Measurements from ENCODE around the gene RBP2.

Gene RBP2

GRCh38 chr3:139439278-139439677, 37.0 kb downstream of the RBP2 start:
- no peak overlapping the region for H3K4me3 ChIP-seq (ENCODE audit: low read depth, low read length)
- no peak overlapping the region for H3K9ac ChIP-seq (ENCODE audit: low read depth, low read length)
- H3K27me3 ChIP-seq (ENCODE audit: control insufficient read depth, insufficient read depth, low read length), result no peaks in the 10 kb centered on the region
- H3K4me1 ChIP-seq (ENCODE audit: control insufficient read depth, insufficient read depth, low read length), result no peaks in the 10 kb centered on the region
- no peaks in the 10 kb centered on the region for H3K9me3 ChIP-seq (ENCODE audit: control insufficient read depth, insufficient read depth, low read length)
- no peaks in the 10 kb centered on the region for H3K36me3 ChIP-seq (ENCODE audit: control insufficient read depth, insufficient read depth, low read length)

GRCh38 chr3:139434764-139435307, 41.5 kb downstream of the RBP2 start:
- Histone ChIP-seq H3K4me1 (ENCODE audit: control insufficient read depth, insufficient read depth, low read length) (peaks cover 4% of the 10 kb centered on the region), H3K9me3 (ENCODE audit: control insufficient read depth, insufficient read depth, low read length) (no peaks in the 10 kb centered on the region), H3K36me3 (ENCODE audit: control insufficient read depth, insufficient read depth, low read length) (no peaks in the 10 kb centered on the region)

GRCh38 chr3:139434228-139434627, 42.1 kb downstream of the RBP2 start:
- H3K4me3 ChIP-seq (ENCODE audit: low read depth, low read length), result no peak overlapping the region
- no peaks in the 10 kb centered on the region for H3K27me3 ChIP-seq (ENCODE audit: control insufficient read depth, insufficient read depth, low read length)
- no peaks in the 10 kb centered on the region for H3K9me3 ChIP-seq (ENCODE audit: control insufficient read depth, insufficient read depth, low read length)
- no peak overlapping the region for H3K9ac ChIP-seq (ENCODE audit: low read depth, low read length)
- H3K36me3 ChIP-seq (ENCODE audit: control insufficient read depth, insufficient read depth, low read length), result no peaks in the 10 kb centered on the region
- peaks cover 4% of the 10 kb centered on the region for H3K4me1 ChIP-seq (ENCODE audit: control insufficient read depth, insufficient read depth, low read length)

More at GRCh38 chr3:139434764-139435307, 41.5 kb downstream of the RBP2 start:
- Histone ChIP-seq H3K27me3 (ENCODE audit: control insufficient read depth, insufficient read depth, low read length) (no peaks in the 10 kb centered on the region), H3K9ac (ENCODE audit: low read depth, low read length) (no peak overlapping the region), H3K4me3 (ENCODE audit: low read depth, low read length) (no peak overlapping the region)

- Histone ChIP-seq H3K9me3 (ENCODE audit: control insufficient read depth, insufficient read depth, low read length) (no peaks in the 10 kb centered on the region), H3K4me1 (ENCODE audit: control insufficient read depth, insufficient read depth, low read length) (peaks cover 4% of the 10 kb centered on the region), H3K9ac (ENCODE audit: low read depth, low read length) (no peak overlapping the region), H3K27me3 (ENCODE audit: control insufficient read depth, insufficient read depth, low read length) (no peaks in the 10 kb centered on the region), H3K4me3 (ENCODE audit: low read depth, low read length) (no peak overlapping the region), H3K36me3 (ENCODE audit: control insufficient read depth, insufficient read depth, low read length) (no peaks in the 10 kb centered on the region)
Measured at GRCh38 chr3:139433089-139433488, 43.2 kb downstream of the RBP2 start.

- no peaks in the 10 kb centered on the region for H3K9me3 ChIP-seq (ENCODE audit: control insufficient read depth, insufficient read depth, low read length)
- no peak overlapping the region for H3K4me3 ChIP-seq (ENCODE audit: low read depth, low read length)
- H3K27me3 ChIP-seq (ENCODE audit: control insufficient read depth, insufficient read depth, low read length), result no peaks in the 10 kb centered on the region
- H3K9ac ChIP-seq (ENCODE audit: low read depth, low read length), result no peak overlapping the region
- H3K4me1 ChIP-seq (ENCODE audit: control insufficient read depth, insufficient read depth, low read length), result peaks cover 4% of the 10 kb centered on the region
- H3K36me3 ChIP-seq (ENCODE audit: control insufficient read depth, insufficient read depth, low read length), result no peaks in the 10 kb centered on the region
Measured at GRCh38 chr3:139430493-139430892, 45.8 kb downstream of the RBP2 start.

GRCh38 chr3:139427283-139428060, 48.8 kb downstream of the RBP2 start:
- no peaks in the 10 kb centered on the region for H3K36me3 ChIP-seq (ENCODE audit: control insufficient read depth, insufficient read depth, low read length)
- no peak overlapping the region for H3K9ac ChIP-seq (ENCODE audit: low read depth, low read length)
- no peaks in the 10 kb centered on the region for H3K9me3 ChIP-seq (ENCODE audit: control insufficient read depth, insufficient read depth, low read length)
- no peak overlapping the region for H3K4me3 ChIP-seq (ENCODE audit: low read depth, low read length)
- peaks cover 4% of the 10 kb centered on the region for H3K4me1 ChIP-seq (ENCODE audit: control insufficient read depth, insufficient read depth, low read length)
- H3K27me3 ChIP-seq (ENCODE audit: control insufficient read depth, insufficient read depth, low read length), result no peaks in the 10 kb centered on the region

- Histone ChIP-seq H3K36me3 (ENCODE audit: control insufficient read depth, insufficient read depth, low read length) (no peaks in the 10 kb centered on the region), H3K9me3 (ENCODE audit: control insufficient read depth, insufficient read depth, low read length) (no peaks in the 10 kb centered on the region), H3K27me3 (ENCODE audit: control insufficient read depth, insufficient read depth, low read length) (no peaks in the 10 kb centered on the region), H3K4me3 (ENCODE audit: low read depth, low read length) (no peak overlapping the region), H3K9ac (ENCODE audit: low read depth, low read length) (no peak overlapping the region), H3K4me1 (ENCODE audit: control insufficient read depth, insufficient read depth, low read length) (peaks cover 4% of the 10 kb centered on the region)
Measured at GRCh38 chr3:139425745-139426400, 50.4 kb downstream of the RBP2 start.

GRCh38 chr3:139423232-139423631, 53.1 kb downstream of the RBP2 start:
- Histone ChIP-seq H3K9ac (ENCODE audit: low read depth, low read length) (no peak overlapping the region), H3K36me3 (ENCODE audit: control insufficient read depth, insufficient read depth, low read length) (no peaks in the 10 kb centered on the region), H3K27me3 (ENCODE audit: control insufficient read depth, insufficient read depth, low read length) (no peaks in the 10 kb centered on the region), H3K4me1 (ENCODE audit: control insufficient read depth, insufficient read depth, low read length) (no peaks in the 10 kb centered on the region), H3K9me3 (ENCODE audit: control insufficient read depth, insufficient read depth, low read length) (no peaks in the 10 kb centered on the region), H3K4me3 (ENCODE audit: low read depth, low read length) (no peak overlapping the region)

- H3K27me3 ChIP-seq (ENCODE audit: control insufficient read depth, insufficient read depth, low read length), result no peaks in the 10 kb centered on the region
- no peaks in the 10 kb centered on the region for H3K9me3 ChIP-seq (ENCODE audit: control insufficient read depth, insufficient read depth, low read length)
- H3K36me3 ChIP-seq (ENCODE audit: control insufficient read depth, insufficient read depth, low read length), result no peaks in the 10 kb centered on the region
- H3K4me1 ChIP-seq (ENCODE audit: control insufficient read depth, insufficient read depth, low read length), result no peaks in the 10 kb centered on the region
- no peak overlapping the region for H3K4me3 ChIP-seq (ENCODE audit: low read depth, low read length)
- H3K9ac ChIP-seq (ENCODE audit: low read depth, low read length), result no peak overlapping the region
Measured at GRCh38 chr3:139421460-139421859, 54.9 kb downstream of the RBP2 start.

- H3K27me3 ChIP-seq (ENCODE audit: control insufficient read depth, insufficient read depth, low read length), result no peaks in the 10 kb centered on the region
- no peak overlapping the region for H3K4me3 ChIP-seq (ENCODE audit: low read depth, low read length)
- no peaks in the 10 kb centered on the region for H3K9me3 ChIP-seq (ENCODE audit: control insufficient read depth, insufficient read depth, low read length)
- H3K4me1 ChIP-seq (ENCODE audit: control insufficient read depth, insufficient read depth, low read length), result no peaks in the 10 kb centered on the region
- H3K9ac ChIP-seq (ENCODE audit: low read depth, low read length), result no peak overlapping the region
- no peaks in the 10 kb centered on the region for H3K36me3 ChIP-seq (ENCODE audit: control insufficient read depth, insufficient read depth, low read length)
Measured at GRCh38 chr3:139421040-139421439, 55.3 kb downstream of the RBP2 start.

GRCh38 chr3:139418144-139418543, 58.2 kb downstream of the RBP2 start:
- no peaks in the 10 kb centered on the region for H3K27me3 ChIP-seq (ENCODE audit: control insufficient read depth, insufficient read depth, low read length)
- no peaks in the 10 kb centered on the region for H3K9me3 ChIP-seq (ENCODE audit: control insufficient read depth, insufficient read depth, low read length)
- H3K4me3 ChIP-seq (ENCODE audit: low read depth, low read length), result no peak overlapping the region
- no peaks in the 10 kb centered on the region for H3K4me1 ChIP-seq (ENCODE audit: control insufficient read depth, insufficient read depth, low read length)
- no peaks in the 10 kb centered on the region for H3K36me3 ChIP-seq (ENCODE audit: control insufficient read depth, insufficient read depth, low read length)
- H3K9ac ChIP-seq (ENCODE audit: low read depth, low read length), result no peak overlapping the region

- H3K9me3 ChIP-seq (ENCODE audit: control insufficient read depth, insufficient read depth, low read length), result no peaks in the 10 kb centered on the region
- H3K9ac ChIP-seq (ENCODE audit: low read depth, low read length), result no peak overlapping the region
- no peaks in the 10 kb centered on the region for H3K36me3 ChIP-seq (ENCODE audit: control insufficient read depth, insufficient read depth, low read length)
Measured at GRCh38 chr3:139416275-139416674, 60.0 kb downstream of the RBP2 start.

More at GRCh38 chr3:139416275-139416674, 60.0 kb downstream of the RBP2 start:
- H3K4me3 ChIP-seq (ENCODE audit: low read depth, low read length), result no peak overlapping the region
- H3K27me3 ChIP-seq (ENCODE audit: control insufficient read depth, insufficient read depth, low read length), result no peaks in the 10 kb centered on the region
- no peaks in the 10 kb centered on the region for H3K4me1 ChIP-seq (ENCODE audit: control insufficient read depth, insufficient read depth, low read length)

Measured in iPS-15b (cell line).